Transverse colon (tissue), 4 donors: ENCODE results near the gene RETREG3. TPM values are rescaled to one million over a fixed set of nuclear protein-coding genes. Genes with fewer than 3 reads are reported as not detected.
A peak's percentile ranks its signal among the peaks of the same experiment; 100 is the strongest.

ENCODE experiments used
- DNase-seq: peaks from one replicate; pipeline ENCODE4 v3.0.0-alpha.2; 2019
- H3K27ac ChIP-seq, 4 donors: fragments of 200-600 bp; sonication (generic); 2 replicates each; pipeline ENCODE4 v1.5.1; 2016 to 2018; ENCODE audit warnings: inconsistent platforms in 4 of 4
- H3K27me3 ChIP-seq: fragments of 200-600 bp; sonication (generic); 2 replicates; pipeline ENCODE4 v1.5.1; 2017; ENCODE audit warnings: inconsistent platforms
- H3K36me3 ChIP-seq, 4 donors: fragments of 200-600 bp; sonication (generic); 2 replicates each; pipeline ENCODE4 v1.5.1; 2017 to 2019; ENCODE audit warnings: inconsistent platforms in 4 of 4
- H3K4me1 ChIP-seq, 4 donors: fragments of 200-600 bp; sonication (generic); 2 replicates each; pipeline ENCODE4 v1.5.1; 2017 to 2020; ENCODE audit warnings: inconsistent platforms in 4 of 4
- H3K4me3 ChIP-seq, 4 donors: fragments of 200-600 bp; sonication (generic); 1 replicate in 1 of 4; 2 replicates in 3 of 4; pipeline versions ENCODE4 v1.5.1 to v1.6.1; 2017 to 2019; ENCODE audit warnings: inconsistent platforms in 4 of 4
- H3K9me3 ChIP-seq, 2 donors: fragments of 200-600 bp; sonication (generic); 2 replicates each; pipeline ENCODE4 v1.5.1; 2017 to 2019; ENCODE audit warnings: inconsistent platforms in 2 of 2
- CTCF ChIP-seq, 5 experiments: fragments of 200-600 bp in 3 of 5; fragments of 450-650 bp in 2 of 5; sonication (generic) in 3 of 5; IDR thresholded peaks; 1 replicate in 2 of 5; 2 replicates in 3 of 5; pipeline ENCODE4 v1.5.1; 2016 to 2017; ENCODE audit warnings: antibody characterized with exemption in 5 of 5, inconsistent platforms in 3 of 5, mild to moderate bottlenecking in 2 of 5, moderate library complexity in 1 of 5
- EP300 ChIP-seq: sonication (generic); formaldehyde crosslinking; IDR thresholded peaks from one replicate; pipeline ENCODE4 v1.6.1; 2017; ENCODE audit warnings: antibody characterized with exemption, low read depth
- POLR2A ChIP-seq: fragments of 450-650 bp; IDR thresholded peaks from one replicate; pipeline ENCODE4 v1.6.1; 2016; ENCODE audit warnings: antibody characterized with exemption, mild to moderate bottlenecking, moderate library complexity
- POLR2AphosphoS5 ChIP-seq, 3 donors: sonication (generic); formaldehyde crosslinking; IDR thresholded peaks; one replicate each; pipeline ENCODE4 v1.6.1; 2016; ENCODE audit warnings: antibody characterized with exemption in 3 of 3
- WGBS, 2 donors: methylation state at CpG; one replicate each; pipeline ENCODE4 v1.1.5; 2018; ENCODE audit warnings: low coverage in 1 of 2; 5-methylcytosine and 5-hydroxymethylcytosine counted together
- in situ Hi-C, 4 donors: fragments of 200-750 bp; cut with MboI; loops; one replicate each; pipeline versions ENCODE4 v1.15.0 to v1.15.1; 2017; ENCODE audit warnings: low sequenced_read_pairs in 3 of 4, low pct_ligation_motif_present in 1 of 4, low pct_unique_long_range_greater_than_20kb in 1 of 4
- intact Hi-C: fragments of 100-400 bp; cut with DNase I; formaldehyde crosslinking; loops from one replicate; pipeline ENCODE4 v1.15.1; 2023; ENCODE audit warnings: low total_unique reads
- total RNA-seq, 4 donors: library from RNA; depleted of rRNA; stranded (reverse); fragments of >200 nt; gene quantifications; one replicate each; pipeline ENCODE4 v1.1.0, GENCODE V29; 2016

Gene RETREG3
- total RNA-seq, 4 donors from 2014 or later, result 47.2 to 71.8 (median 59.0) TPM

- H3K36me3 ChIP-seq, result peaks cover 0 to 39% (median 20%) of the 10 kb centered on the region in 4 donors
- TF ChIP-seq POLR2AphosphoS5 (IDR thresholded peaks at IDR 0.05) (peak; percentile 85 to 93 (median 88)), EP300 (no peak), CTCF (IDR thresholded peaks at IDR 0.05) (peak in 1 of 5 experiments; percentile 9), POLR2A (peak; percentile 29)
- WGBS, 2 donors, result 1% methylated on average over 55 of the region's 72 CpGs; no CpG with 5 or more reads in 1 of the 2 donors
- peaks cover 16 to 41% (median 39%) of the 10 kb centered on the region in 4 donors for H3K4me1 ChIP-seq
- no peaks in the 10 kb centered on the region for H3K9me3 ChIP-seq
- peak within 1 kb of the TSS; percentile 87 to 96 (median 94) for H3K27ac ChIP-seq
- in situ Hi-C loops, result no loop called here
- H3K4me3 ChIP-seq, result peak within 1 kb of the TSS; percentile 65 to 80 (median 78)
- DNase-seq, result peak; percentile 96
- no peaks in the 10 kb centered on the region for H3K27me3 ChIP-seq
- intact Hi-C loops, result no loop called here
These were observed 42.1 kb downstream of the RETREG3 start, which contains the start of gene MLX for GRCh38 chr17:42566883-42567573. TSS of gene MLX (plus strand) at chr17:42567100. CDS start at chr17:42567125, 25 bp downstream.

- in situ Hi-C loops (no loop called here), intact Hi-C loops (no loop called here)
- peak overlapping the region; percentile 87 to 96 (median 94) for H3K27ac ChIP-seq
- no peaks in the 10 kb centered on the region for H3K9me3 ChIP-seq
- TF ChIP-seq CTCF (IDR thresholded peaks at IDR 0.05), result no peak
- no peak for TF ChIP-seq POLR2AphosphoS5 (IDR thresholded peaks at IDR 0.05)
- no peak for TF ChIP-seq EP300
- no peak for TF ChIP-seq POLR2A
- peaks cover 0 to 32% (median 17%) of the 10 kb centered on the region in 4 donors for H3K36me3 ChIP-seq
- peak overlapping the region; percentile 1 to 80 (median 72) for H3K4me3 ChIP-seq
- DNase-seq, result peak; percentile 34
- H3K27me3 ChIP-seq, result no peaks in the 10 kb centered on the region
- peaks cover 18 to 46% (median 42%) of the 10 kb centered on the region in 4 donors for H3K4me1 ChIP-seq
- WGBS, 2 donors, result 63 to 100% methylated on average over 1 to 28 of the region's 28 CpGs
These were observed 42.8 kb downstream of the RETREG3 start for GRCh38 chr17:42566215-42566882.

- Histone ChIP-seq H3K4me3 (no peak overlapping the region), H3K27ac (peak overlapping the region; percentile 87 to 96 (median 94)), H3K9me3 (no peaks in the 10 kb centered on the region), H3K4me1 (peaks cover 18 to 49% (median 45%) of the 10 kb centered on the region in 4 donors), H3K36me3 (peaks cover 0 to 26% (median 15%) of the 10 kb centered on the region in 4 donors), H3K27me3 (no peaks in the 10 kb centered on the region)
- no peak for TF ChIP-seq CTCF (IDR thresholded peaks at IDR 0.05)
- TF ChIP-seq POLR2AphosphoS5 (IDR thresholded peaks at IDR 0.05), result no peak
- no peak for TF ChIP-seq POLR2A
- TF ChIP-seq EP300, result no peak
- in situ Hi-C loops, result no loop called here
- whole genome bisulfite sequencing, 2 donors, result 60 to 91% methylated on average over 1 to 16 of the region's 16 CpGs
- intact Hi-C loops, result no loop called here
- DNase-seq, result no peak
These were observed 43.5 kb downstream of the RETREG3 start for GRCh38 chr17:42565523-42566214.
